PC-3 (cell line): ENCODE results near the gene YAE1. TPM values are rescaled to one million over a fixed set of nuclear protein-coding genes. Genes with fewer than 3 reads are reported as not detected.

ENCODE experiments used
- ATAC-seq: fragments of 200-7000 bp; cut with Tn5 transposase; 2 replicates; pipeline ENCODE4 v1.9.1; 2020; ENCODE audit warnings: mild to moderate bottlenecking, moderate library complexity
- BruUV-seq: library from RNA; stranded (reverse); fragments of 400-500 nt; replicated peaks from 2 replicates; lab custom pipeline; 2021; lab: Mats Ljungman, UMichigan
- CTCF ChIA-PET: fragments of 300-600 bp; sonication (Branson Sonifier 250); formaldehyde crosslinking; loops from one replicate; lab custom pipeline; 2022; ENCODE audit warnings: antibody characterized with exemption; lab: Charles Lee
- POLR2A ChIA-PET: fragments of 300-600 bp; sonication (Branson Sonifier 250); formaldehyde crosslinking; loops from one replicate; lab custom pipeline; 2022; ENCODE audit warnings: antibody characterized with exemption; ENCODE audit not compliant: unreplicated experiment; lab: Charles Lee
- DNase-seq: peaks from one replicate; pipeline ENCODE4 v3.0.0-alpha.2; 2015
- H2AFZ ChIP-seq: fragments of 300-600 bp; sonication (generic); 2 replicates; pipeline ENCODE4 v1.6.0; 2016; ENCODE audit warnings: antibody characterized with exemption, low read length
- H3F3A ChIP-seq: fragments of 300-600 bp; sonication (generic); one replicate; pipeline ENCODE4 v1.6.0; 2017; ENCODE audit warnings: antibody characterized with exemption, low read length, control low read depth, mild to moderate bottlenecking; ENCODE audit not compliant: unreplicated experiment
- H3K27ac ChIP-seq: fragments of 300-600 bp; sonication (generic); 2 replicates; pipeline ENCODE4 v1.5.1; 2016; ENCODE audit warnings: mild to moderate bottlenecking, low read length
- H3K27me3 ChIP-seq: fragments of 300-600 bp; sonication (generic); 2 replicates; pipeline ENCODE4 v1.6.1; 2016; ENCODE audit warnings: low read length, mixed read lengths
- H3K36me3 ChIP-seq: fragments of 300-600 bp; sonication (generic); 2 replicates; pipeline ENCODE4 v1.6.1; 2016; ENCODE audit warnings: low read depth, mixed run types, low read length, mixed read lengths
- H3K4me1 ChIP-seq: fragments of 300-600 bp; sonication (generic); 2 replicates; pipeline ENCODE4 v1.5.1; 2016; ENCODE audit warnings: low read length; ENCODE audit not compliant: insufficient read depth
- H3K4me2 ChIP-seq: fragments of 300-600 bp; sonication (generic); 2 replicates; pipeline ENCODE4 v1.6.0; 2016; ENCODE audit warnings: low read length
- H3K4me3 ChIP-seq: fragments of 300-600 bp; sonication (generic); 2 replicates; pipeline ENCODE4 v1.5.1; 2016; ENCODE audit warnings: mild to moderate bottlenecking, low read length, mixed read lengths
- H3K79me2 ChIP-seq: fragments of 300-600 bp; sonication (generic); 2 replicates; pipeline ENCODE4 v1.6.1; 2017; ENCODE audit warnings: low read length, mixed read lengths
- H3K9ac ChIP-seq: fragments of 300-600 bp; sonication (generic); 2 replicates; pipeline ENCODE4 v1.6.0; 2016; ENCODE audit warnings: mild to moderate bottlenecking, low read length
- H3K9me2 ChIP-seq: fragments of 300-600 bp; sonication (generic); replicated peaks from 2 replicates; pipeline ENCODE4 v1.6.1; 2016; ENCODE audit warnings: mixed run types, low read length, mixed read lengths
- H3K9me3 ChIP-seq: fragments of 300-600 bp; sonication (generic); 2 replicates; pipeline ENCODE4 v1.6.1; 2016; ENCODE audit warnings: low read length, mixed read lengths
- H4K20me1 ChIP-seq: fragments of 300-600 bp; sonication (generic); 2 replicates; pipeline ENCODE4 v1.6.1; 2016; ENCODE audit warnings: low read length, mixed read lengths
- CTCF ChIP-seq: fragments of 300-600 bp; sonication (generic); conservative IDR thresholded peaks from 2 replicates; pipeline ENCODE4 v1.5.1; 2017; ENCODE audit warnings: antibody characterized with exemption, low read depth, mild to moderate bottlenecking, low read length
- EZH2 ChIP-seq: fragments of 300-600 bp; sonication (generic); IDR thresholded peaks from one replicate; pipeline ENCODE4 v1.6.1; 2017; ENCODE audit warnings: antibody characterized with exemption, mild to moderate bottlenecking, low read length; ENCODE audit not compliant: unreplicated experiment
- EZH2phosphoT487 ChIP-seq: fragments of 300-600 bp; sonication (generic); IDR thresholded peaks from 2 replicates; pipeline ENCODE4 v1.6.1; 2018; ENCODE audit warnings: mild to moderate bottlenecking, antibody characterized with exemption, low read length, borderline replicate concordance
- intact Hi-C: fragments of 100-400 bp; cut with micrococcal nuclease; formaldehyde crosslinking; loops from 2 replicates; pipeline ENCODE4 v1.9.0; 2023
- total RNA-seq: library from RNA; depleted of rRNA; stranded (reverse); fragments of >200 nt; gene quantifications from 2 replicates; pipeline ENCODE4 v1.2.3, GENCODE V29; 2014; rRNA removed

YAE1 gene
- total RNA-seq, 1 experiment from 2014 or later, result 23.6 TPM

- Histone ChIP-seq H3K9me2 (no peaks in the 10 kb centered on the region), H3F3A (peaks cover 4% of the 10 kb centered on the region), H3K4me1 (peaks cover 45% of the 10 kb centered on the region), H2AFZ (no peak overlapping the region), H3K4me3 (no peak overlapping the region), H3K9me3 (no peaks in the 10 kb centered on the region), H3K9ac (no peak overlapping the region), H3K4me2 (peak overlapping the region; percentile 44), H3K27me3 (no peaks in the 10 kb centered on the region), H3K79me2 (peaks cover 40% of the 10 kb centered on the region), H3K36me3 (no peaks in the 10 kb centered on the region), H4K20me1 (peaks cover 18% of the 10 kb centered on the region), H3K27ac (peak overlapping the region; percentile 61)
- intact Hi-C loops, result loop anchor here (5.0 kb wide), 1 partner anchor 326 kb away; no protein-coding TSS in a partner anchor
- CTCF ChIA-PET, result interaction anchor here (0.6 to 1.4 kb wide), 3 partner anchors 12 to 41 kb away, joined by 3 to 9 read pairs (median 3); no protein-coding TSS in a partner anchor
- BruUV-seq, result no TSS peak
- DNase-seq, result peak; percentile 83
- ATAC-seq, result peak; percentile 7
- POLR2A ChIA-PET, result interaction anchor here (0.6 kb wide), 1 partner anchor 37 kb away, joined by 3 read pairs; no protein-coding TSS in a partner anchor
- TF ChIP-seq CTCF (no peak), EZH2 (no peak), EZH2phosphoT487 (no peak)
These were observed 55.1 kb downstream of the YAE1 start for GRCh38 chr7:39621261-39621660.

DNA sequence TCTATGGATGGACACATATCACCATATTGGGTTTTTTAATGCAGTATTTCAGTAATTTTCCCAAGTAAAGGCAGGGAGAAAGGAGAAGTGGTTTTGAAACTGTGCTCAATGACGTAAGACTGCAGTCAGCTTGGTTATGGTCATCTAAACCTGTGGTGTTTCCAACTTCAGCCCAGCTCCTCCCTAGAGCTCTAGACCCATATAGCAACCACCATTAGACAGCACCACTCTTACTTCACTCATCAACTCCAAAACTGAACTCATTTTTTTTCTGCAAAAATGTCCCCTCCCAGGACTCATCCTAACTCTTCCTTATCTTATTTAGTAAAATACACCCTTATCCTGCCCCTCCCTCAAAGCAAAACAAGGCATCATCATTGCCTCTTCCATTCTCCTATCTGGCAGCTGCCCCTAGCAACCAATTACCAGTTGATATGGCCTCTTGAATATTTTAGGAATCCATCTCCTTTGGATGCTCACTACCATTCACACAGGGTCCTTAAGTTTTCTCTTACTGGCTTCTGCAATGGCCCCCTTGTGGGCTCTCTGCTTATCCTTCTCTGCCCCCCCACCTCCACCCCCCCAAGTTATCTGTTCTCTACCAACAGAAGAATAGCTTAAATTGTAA is 55.7 kb downstream of the YAE1 start:
- Histone ChIP-seq H3K79me2 (peaks cover 47% of the 10 kb centered on the region), H3K4me2 (peak overlapping the region; percentile 84), H3K36me3 (no peaks in the 10 kb centered on the region), H3K9me2 (no peaks in the 10 kb centered on the region), H3K27me3 (no peaks in the 10 kb centered on the region), H4K20me1 (peaks cover 22% of the 10 kb centered on the region), H3K9ac (no peak overlapping the region), H3K4me3 (peak overlapping the region; percentile 83; the same call in 1 of the 2 replicates), H3K9me3 (no peaks in the 10 kb centered on the region), H2AFZ (no peak overlapping the region), H3K27ac (peak overlapping the region; percentile 31), H3F3A (peaks cover 4% of the 10 kb centered on the region), H3K4me1 (peaks cover 41% of the 10 kb centered on the region)
- no TSS peak for BruUV-seq
- ATAC-seq (no peak), DNase-seq (no peak)
- CTCF ChIA-PET, result interaction anchor here (0.8 to 1.4 kb wide), 3 partner anchors 13 to 41 kb away, joined by 3 to 9 read pairs (median 3); no protein-coding TSS in a partner anchor
- TF ChIP-seq EZH2 (no peak), EZH2phosphoT487 (no peak)
- intact Hi-C loops, result loop anchor here (5.0 kb wide), 1 partner anchor 325 kb away; no protein-coding TSS in a partner anchor
- POLR2A ChIA-PET, result no interaction called here

Other genes starting within 250 kb of the YAE1 start
- gene RALA, start 57.2 kb downstream of the YAE1 start, total RNA-seq, result 7.5 and 12.9 TPM in 2 replicates